MM.1S (cell line): ENCODE results near the gene MCEMP1.

Source experiments
- EZH2 ChIP-seq: fragments of 300-600 bp; sonication (generic); optimal IDR thresholded peaks from 2 replicates; pipeline ENCODE3; 2017; ENCODE audit warnings: low read depth, mild to moderate bottlenecking, antibody characterized with exemption, low read length, mixed read lengths
- TF ChIP-seq, protein P1 (sequence below): fragments of 300-600 bp; sonication (generic); IDR thresholded peaks from 2 replicates; pipeline ENCODE4 v1.5.1; 2016; ENCODE audit warnings: antibody characterized with exemption, low read length, mixed read lengths

DNA sequence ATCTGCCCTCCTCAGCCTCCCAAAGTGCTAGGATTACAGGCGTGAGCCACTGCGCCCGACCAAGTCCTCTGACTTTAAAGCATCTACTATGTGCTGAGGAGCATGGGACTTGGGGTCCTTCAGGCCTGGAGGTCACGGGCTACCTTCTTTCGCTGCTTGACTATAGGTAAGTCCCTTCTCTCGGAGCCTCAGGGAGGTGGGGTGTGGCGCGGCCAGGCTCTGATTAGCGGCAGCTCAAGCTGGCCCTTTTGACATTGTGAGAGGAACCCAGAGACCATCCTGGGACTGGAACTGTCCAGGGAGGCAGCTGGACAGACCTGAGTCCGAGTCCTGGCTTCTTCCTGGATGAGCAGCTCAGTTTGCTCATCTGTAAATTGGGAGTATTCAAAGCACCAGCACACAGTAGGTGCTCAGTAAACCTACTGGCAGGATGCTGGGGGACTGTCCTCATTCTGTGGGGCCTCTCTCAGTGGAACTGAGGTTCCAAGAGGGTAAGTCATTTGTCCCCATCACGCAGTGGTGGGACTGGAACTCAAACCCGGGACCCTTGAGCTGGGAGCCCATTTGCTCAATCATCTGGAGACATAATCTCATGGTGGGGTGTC, 24.3 kb downstream of the MCEMP1 start:
- TF ChIP-seq, protein P1, sequence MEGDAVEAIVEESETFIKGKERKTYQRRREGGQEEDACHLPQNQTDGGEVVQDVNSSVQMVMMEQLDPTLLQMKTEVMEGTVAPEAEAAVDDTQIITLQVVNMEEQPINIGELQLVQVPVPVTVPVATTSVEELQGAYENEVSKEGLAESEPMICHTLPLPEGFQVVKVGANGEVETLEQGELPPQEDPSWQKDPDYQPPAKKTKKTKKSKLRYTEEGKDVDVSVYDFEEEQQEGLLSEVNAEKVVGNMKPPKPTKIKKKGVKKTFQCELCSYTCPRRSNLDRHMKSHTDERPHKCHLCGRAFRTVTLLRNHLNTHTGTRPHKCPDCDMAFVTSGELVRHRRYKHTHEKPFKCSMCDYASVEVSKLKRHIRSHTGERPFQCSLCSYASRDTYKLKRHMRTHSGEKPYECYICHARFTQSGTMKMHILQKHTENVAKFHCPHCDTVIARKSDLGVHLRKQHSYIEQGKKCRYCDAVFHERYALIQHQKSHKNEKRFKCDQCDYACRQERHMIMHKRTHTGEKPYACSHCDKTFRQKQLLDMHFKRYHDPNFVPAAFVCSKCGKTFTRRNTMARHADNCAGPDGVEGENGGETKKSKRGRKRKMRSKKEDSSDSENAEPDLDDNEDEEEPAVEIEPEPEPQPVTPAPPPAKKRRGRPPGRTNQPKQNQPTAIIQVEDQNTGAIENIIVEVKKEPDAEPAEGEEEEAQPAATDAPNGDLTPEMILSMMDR: no peak
- no peak for TF ChIP-seq EZH2
